ENCODE results near the gene HDGFL2. TPM values are rescaled to one million over a fixed set of nuclear protein-coding genes. Genes with fewer than 3 reads are reported as not detected.

HDGFL2 gene
- total and polyA plus RNA-seq, 2 of the 8 experiments (the other 6 are each of a cell fraction or from before 2014, with no cell fraction given) = 31.1 to 106 TPM

GRCh38 chr19:4516939-4517300 is 44.8 kb downstream of the HDGFL2 start:
- no peak overlapping the region for H2AK5ac ChIP-seq (ENCODE audit: low read depth, low read length)
- peaks cover 2 to 41% (median 28%) of the 10 kb centered on the region in 4 experiments for H3K27me3 ChIP-seq (replicated peaks in 1 of 4; ENCODE audit: control insufficient read depth in 3 of 4, extremely low read depth in 1 of 4, insufficient read depth in 3 of 4, low read length in 3 of 4)
- no peak overlapping the region for H2BK5ac ChIP-seq (ENCODE audit: low read depth, low read length)
- no peak overlapping the region for H3K9ac ChIP-seq (replicated peaks in 1 of 4; ENCODE audit: extremely low read depth in 1 of 4, low read depth in 3 of 4, low read length in 3 of 4)
- H3K79me2 ChIP-seq (ENCODE audit: control insufficient read depth in 1 of 2, insufficient read depth in 2 of 2, low read length in 2 of 2) = no peaks in the 10 kb centered on the region
- H3K14ac ChIP-seq (ENCODE audit: insufficient read length) = no peak overlapping the region
- no peak overlapping the region for H3K4ac ChIP-seq (replicated peaks; ENCODE audit: insufficient read length, low read depth, low read length)
- CTCF ChIA-PET (ENCODE audit: partially characterized antibody) = interaction anchor here (0.8 to 5.8 kb wide), 7 partner anchors 9 to 109 kb away, joined by 3 to 62 read pairs (median 3); partner anchors contain the start of gene SEMA6B
- H3K56ac ChIP-seq (replicated peaks; ENCODE audit: insufficient read length, low read depth, low read length) = no peak overlapping the region
- 79% methylated on average over 6 of the region's 8 CpGs; no CpG with 5 or more reads in 1 of the 2 experiments for WGBS, 2 experiments (ENCODE audit: extremely low coverage in 1 of 2, insufficient coverage in 1 of 2, insufficient read length in 1 of 2, insufficient replicate concordance in 2 of 2, low coverage in 1 of 2, low lambda C conversion rate in 2 of 2, missing lambda C conversion rate in 1 of 2)
- no peak overlapping the region for H3K4me3 ChIP-seq (ENCODE audit: extremely low read depth in 1 of 4, insufficient read depth in 2 of 4, low read depth in 3 of 4, low read length in 4 of 4)
- no peak overlapping the region for H3K4me2 ChIP-seq (ENCODE audit: insufficient read depth in 1 of 2, low read depth in 2 of 2, low read length in 2 of 2)
- H2BK12ac ChIP-seq (ENCODE audit: low read depth, low read length) = no peak overlapping the region
- H2BK20ac ChIP-seq (ENCODE audit: low read length) = no peak overlapping the region
- H3K79me1 ChIP-seq (ENCODE audit: low read depth, low read length) = no peaks in the 10 kb centered on the region
- no peak overlapping the region for H3K18ac ChIP-seq (ENCODE audit: extremely low read depth, low read length)
- H4K8ac ChIP-seq (ENCODE audit: extremely low read depth, insufficient read depth, low read length) = no peak overlapping the region
- H3K23ac ChIP-seq (ENCODE audit: insufficient read length) = no peak overlapping the region
- H2BK15ac ChIP-seq (ENCODE audit: low read length) = no peak overlapping the region
- no peaks in the 10 kb centered on the region for H3K23me2 ChIP-seq (ENCODE audit: low read depth, low read length)
- no peak overlapping the region for H3K27ac ChIP-seq (ENCODE audit: low read depth, low read length)
- H4K20me1 ChIP-seq (replicated peaks in 1 of 2; ENCODE audit: control insufficient read depth in 1 of 2, insufficient read depth in 2 of 2, low read length in 2 of 2) = peaks cover 0 to 3% of the 10 kb centered on the region in 2 experiments
- TF ChIP-seq TCF12 (IDR thresholded peaks at IDR 0.05; ENCODE audit: low read depth, low read length) = no peak
- no peak for TF ChIP-seq PHF8 (conservative IDR thresholded peaks at IDR 0.05; ENCODE audit: low read depth, low read length)
- TF ChIP-seq RNF2 (IDR thresholded peaks at IDR 0.05; ENCODE audit: borderline replicate concordance, low read depth, low read length, missing control alignments, poor library complexity, severe bottlenecking) = no peak
- no peak for TF ChIP-seq USF2 (IDR thresholded peaks at IDR 0.05; ENCODE audit: low read length)
- no peak for TF ChIP-seq JUND (IDR thresholded peaks at IDR 0.05; ENCODE audit: low read length)
- TF ChIP-seq SP1 (IDR thresholded peaks at IDR 0.05; ENCODE audit: low read depth, low read length) = no peak
- TF ChIP-seq SIN3A (conservative IDR thresholded peaks at IDR 0.05 in 1 of 2, IDR thresholded peaks at IDR 0.05 in 1 of 2; ENCODE audit: low read depth in 1 of 2, low read length in 2 of 2) = no peak
- TF ChIP-seq CBX5 (IDR thresholded peaks at IDR 0.05; ENCODE audit: low read depth, low read length) = no peak
- no peak for TF ChIP-seq SIX5 (IDR thresholded peaks at IDR 0.05; ENCODE audit: low read depth, low read length)
- no peak overlapping the region for H2AFZ ChIP-seq (ENCODE audit: low read length)
- DNase-seq (ENCODE audit: low read depth in 1 of 2, low spot score in 2 of 2) (no peak), FAIRE-seq (no peak)
- H3K4me1 ChIP-seq (replicated peaks in 1 of 4; ENCODE audit: control insufficient read depth in 3 of 4, insufficient read depth in 4 of 4, low read length in 3 of 4) = peaks cover 0 to 3% (median under 1%) of the 10 kb centered on the region in 4 experiments; a peak in 2 of 7 replicates
- POLR2A ChIA-PET (ENCODE audit: partially characterized antibody) = interaction anchor here (0.9 to 3.9 kb wide), 5 partner anchors 9 to 109 kb away, joined by 3 to 27 read pairs (median 11); partner anchors contain the start of gene PLIN5
- H2BK120ac ChIP-seq (replicated peaks; ENCODE audit: low read depth, low read length) = no peak overlapping the region
- no peak overlapping the region for H4K5ac ChIP-seq (ENCODE audit: insufficient read length, low read depth, low read length)
- H3K36me3 ChIP-seq (ENCODE audit: control insufficient read depth in 2 of 4, insufficient read depth in 4 of 4, low read length in 3 of 4) = no peaks in the 10 kb centered on the region
- no peaks in the 10 kb centered on the region for H3K9me3 ChIP-seq (ENCODE audit: insufficient read depth in 2 of 2, low read depth in 1 of 2, low read length in 1 of 2)
- H4K91ac ChIP-seq (replicated peaks; ENCODE audit: insufficient read length, low read length) = no peak overlapping the region
